ENCODE measurements around the gene PDE4D.

GRCh38 chr5:59682542-59682941 is 211.0 kb downstream of the PDE4D start:
- TF ChIP-seq POLR2A (IDR thresholded peaks at IDR 0.05; ENCODE audit: low read depth, low read length) = no peak
- no peak for TF ChIP-seq TAF1 (IDR thresholded peaks at IDR 0.05; ENCODE audit: low read depth, low read length)
- no peak for TF ChIP-seq POU2F2 (IDR thresholded peaks at IDR 0.05; ENCODE audit: low read depth, low read length)
- TF ChIP-seq POLR2AphosphoS5 (IDR thresholded peaks at IDR 0.05; ENCODE audit: low read depth, low read length) = no peak
